AG09319 (cell line): ENCODE results near the gene CSDE1.

ENCODE experiments used
- DNase-seq: peaks from one replicate; pipeline ENCODE4 v3.0.0-alpha.2; 2010; ENCODE audit warnings: low read depth; ENCODE audit errors: extremely low read depth
- CTCF ChIP-seq: IDR thresholded peaks from 2 replicates; pipeline ENCODE4 v1.5.1; 2011; ENCODE audit warnings: low read depth, mild to moderate bottlenecking, inconsistent platforms, low read length, moderate library complexity

The CSDE1 gene

GRCh38 chr1:114712977-114713376, 44.8 kb downstream of the CSDE1 start:
- TF ChIP-seq CTCF = no peak
- no peak for DNase-seq

- no peak for TF ChIP-seq CTCF
- no peak for DNase-seq
Measured at GRCh38 chr1:114710360-114710759, 47.4 kb downstream of the CSDE1 start.

GRCh38 chr1:114707604-114708003, 50.2 kb downstream of the CSDE1 start:
- TF ChIP-seq CTCF = no peak

GRCh38 chr1:114703242-114703641, 54.5 kb downstream of the CSDE1 start:
- no peak for DNase-seq
- no peak for TF ChIP-seq CTCF

More at GRCh38 chr1:114707604-114708003, 50.2 kb downstream of the CSDE1 start:
- DNase-seq = no peak

GRCh38 chr1:114702737-114703136, 55.0 kb downstream of the CSDE1 start:
- DNase-seq = no peak
- no peak for TF ChIP-seq CTCF

- DNase-seq = no peak
- TF ChIP-seq CTCF = no peak
Measured at GRCh38 chr1:114701931-114702330, 55.9 kb downstream of the CSDE1 start.

- TF ChIP-seq CTCF = no peak
- no peak for DNase-seq
Measured at GRCh38 chr1:114700036-114700600, 57.7 kb downstream of the CSDE1 start.
